GM12878 (cell line): ENCODE results near the gene LMAN2. TPM values are rescaled to one million over a fixed set of nuclear protein-coding genes. Genes with fewer than 3 reads are reported as not detected.

Source experiments
- CUX1 ChIP-seq: IDR thresholded peaks from 2 replicates; pipeline ENCODE4 v1.6.1; 2012; ENCODE audit warnings: improper control_type of control experiment, low read depth, low read length; ENCODE audit not compliant: insufficient replicate concordance
- EGR1 ChIP-seq, 2 experiments: IDR thresholded peaks; 1 replicate in 1 of 2; 2 replicates in 1 of 2; pipeline ENCODE4 v1.6.1; 2011 to 2012; ENCODE audit warnings: low read depth in 2 of 2, low read length in 2 of 2, borderline replicate concordance in 1 of 2, mild to moderate bottlenecking in 1 of 2, moderate library complexity in 1 of 2
- ESRRA ChIP-seq: IDR thresholded peaks from 2 replicates; pipeline ENCODE4 v1.6.1; 2012; ENCODE audit warnings: mild to moderate bottlenecking, low read length, improper control_type of control experiment
- GATAD2B ChIP-seq: fragments of 450-650 bp; conservative IDR thresholded peaks from 2 replicates; pipeline ENCODE4 v1.6.1; 2017; ENCODE audit warnings: low read depth, mild to moderate bottlenecking, moderate library complexity
- MAX ChIP-seq: IDR thresholded peaks from 2 replicates; pipeline ENCODE4 v1.6.1; 2012; ENCODE audit warnings: low read depth, low read length, improper control_type of control experiment
- MEF2A ChIP-seq: IDR thresholded peaks from 2 replicates; pipeline ENCODE4 v1.6.1; 2011; ENCODE audit warnings: low read depth, mild to moderate bottlenecking, low read length, moderate library complexity; ENCODE audit not compliant: insufficient read depth
- RAD21 ChIP-seq: IDR thresholded peaks from 2 replicates; pipeline ENCODE4 v1.6.1; 2011; ENCODE audit warnings: mild to moderate bottlenecking, low read depth, low read length, moderate library complexity; ENCODE audit not compliant: insufficient read depth
- RBBP5 ChIP-seq: fragments of 200-600 bp; sonication (generic); conservative IDR thresholded peaks from 2 replicates; pipeline ENCODE4 v1.6.1; 2016
- SMC3 ChIP-seq: IDR thresholded peaks from 2 replicates; pipeline ENCODE4 v1.6.1; 2011; ENCODE audit warnings: low read length, improper control_type of control experiment, borderline replicate concordance
- SP1 ChIP-seq: IDR thresholded peaks from one replicate; pipeline ENCODE4 v1.6.1; 2011; ENCODE audit warnings: low read depth, low read length
- YY1 ChIP-seq: IDR thresholded peaks from 2 replicates; pipeline ENCODE4 v1.6.1; 2011; ENCODE audit warnings: low read depth, mild to moderate bottlenecking, low read length
- ZNF384 ChIP-seq: IDR thresholded peaks from 2 replicates; pipeline ENCODE4 v1.6.1; 2012; ENCODE audit warnings: low read depth, mild to moderate bottlenecking, low read length, improper control_type of control experiment, borderline replicate concordance
- polyA plus RNA-seq, 11 experiments: library from polyadenylated mRNA; depleted of rRNA in 4 of 11; unstranded in 6 of 11; stranded (reverse) in 5 of 11; fragments of >200 nt; fragmentation: Nextera tagmentation in 4 of 11; fragmentation: Illumina TruSeq in 1 of 11; extraction: Ambion mirVana in 4 of 11; extraction: Trizol in 1 of 11; gene quantifications; 1 replicate in 1 of 11; 2 replicates in 10 of 11; pipeline versions ENCODE4 v1.2.1 to v1.2.3, GENCODE V29; 2011 to 2016; ENCODE audit warnings: inconsistent platforms in 2 of 11, missing spikeins in 2 of 11, low read depth in 1 of 11
- total RNA-seq, 4 experiments: library from RNA; depleted of rRNA in 3 of 4; stranded (reverse); fragments of >200 nt in 3 of 4; fragmentation: Illumina TruSeq in 1 of 4; extraction: Trizol in 1 of 4; gene quantifications; 2 replicates each; pipeline versions ENCODE4 v1.2.1 to v1.2.3, GENCODE V29; 2013 to 2021
- TF ChIP-seq, protein P1 (sequence below), 3 experiments: IDR thresholded peaks in 2 of 3; conservative IDR thresholded peaks in 1 of 3; 2 replicates each; pipeline ENCODE4 v1.5.1; 2011; ENCODE audit warnings: low read depth in 3 of 3, low read length in 3 of 3, mild to moderate bottlenecking in 3 of 3, control low read depth in 2 of 3, moderate library complexity in 2 of 3, inconsistent platforms in 1 of 3, mixed read lengths in 1 of 3; ENCODE audit not compliant: control insufficient read depth in 2 of 3, insufficient read depth in 1 of 3; ENCODE audit errors: extremely low read depth in 1 of 3
- TF ChIP-seq, protein P2 (sequence below): IDR thresholded peaks from 2 replicates; pipeline ENCODE4 v1.6.1; 2011; ENCODE audit warnings: mild to moderate bottlenecking, low read depth, low read length, moderate library complexity; ENCODE audit not compliant: insufficient replicate concordance
- TF ChIP-seq, protein P3 (sequence below): IDR thresholded peaks from 2 replicates; pipeline ENCODE4 v1.6.1; 2012; ENCODE audit warnings: mild to moderate bottlenecking, low read depth, low read length

The LMAN2 gene
- total and polyA plus RNA-seq, 10 of the 15 experiments (the other 5 are each of a cell fraction or from before 2014, with no cell fraction given), result 2.4 to 264 (median 147) TPM

DNA sequence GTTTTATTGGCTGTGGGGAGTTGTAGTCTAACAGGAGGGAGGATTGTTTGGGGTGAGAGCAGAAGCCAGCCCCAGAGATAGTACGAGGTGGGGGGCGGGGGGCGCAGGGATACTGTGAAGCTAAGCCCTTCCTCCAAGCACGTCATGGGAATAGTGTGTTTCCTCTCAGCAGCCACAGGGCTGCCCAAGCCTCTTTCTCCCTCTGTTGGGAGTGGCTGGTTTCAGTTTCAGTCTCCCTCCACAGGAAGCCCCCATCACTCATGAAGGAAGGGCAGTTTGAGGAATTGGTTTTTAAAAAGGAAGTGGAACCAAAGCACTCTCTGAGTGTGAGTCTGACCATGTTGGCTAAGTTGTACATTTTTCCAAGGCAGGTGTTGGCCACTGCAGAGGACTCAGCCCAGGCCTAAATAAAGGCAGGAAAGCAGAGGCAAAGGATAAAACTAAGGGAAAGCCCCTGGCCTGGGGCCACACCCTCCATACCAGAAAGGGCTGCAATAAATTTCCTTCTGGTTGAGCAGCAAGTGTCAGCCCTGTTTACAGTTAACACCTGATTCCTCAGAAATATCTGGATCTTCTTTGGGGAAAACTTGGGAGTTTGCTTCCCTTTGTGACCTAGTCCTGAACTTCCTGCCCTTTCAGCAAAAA is 51.1 kb downstream of the LMAN2 start (continued):
- TF ChIP-seq, protein P1, sequence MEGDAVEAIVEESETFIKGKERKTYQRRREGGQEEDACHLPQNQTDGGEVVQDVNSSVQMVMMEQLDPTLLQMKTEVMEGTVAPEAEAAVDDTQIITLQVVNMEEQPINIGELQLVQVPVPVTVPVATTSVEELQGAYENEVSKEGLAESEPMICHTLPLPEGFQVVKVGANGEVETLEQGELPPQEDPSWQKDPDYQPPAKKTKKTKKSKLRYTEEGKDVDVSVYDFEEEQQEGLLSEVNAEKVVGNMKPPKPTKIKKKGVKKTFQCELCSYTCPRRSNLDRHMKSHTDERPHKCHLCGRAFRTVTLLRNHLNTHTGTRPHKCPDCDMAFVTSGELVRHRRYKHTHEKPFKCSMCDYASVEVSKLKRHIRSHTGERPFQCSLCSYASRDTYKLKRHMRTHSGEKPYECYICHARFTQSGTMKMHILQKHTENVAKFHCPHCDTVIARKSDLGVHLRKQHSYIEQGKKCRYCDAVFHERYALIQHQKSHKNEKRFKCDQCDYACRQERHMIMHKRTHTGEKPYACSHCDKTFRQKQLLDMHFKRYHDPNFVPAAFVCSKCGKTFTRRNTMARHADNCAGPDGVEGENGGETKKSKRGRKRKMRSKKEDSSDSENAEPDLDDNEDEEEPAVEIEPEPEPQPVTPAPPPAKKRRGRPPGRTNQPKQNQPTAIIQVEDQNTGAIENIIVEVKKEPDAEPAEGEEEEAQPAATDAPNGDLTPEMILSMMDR (IDR thresholded peaks at IDR 0.05 in 2 of 3, conservative IDR thresholded peaks at IDR 0.05 in 1 of 3; ENCODE audit: control insufficient read depth in 2 of 3, extremely low read depth in 1 of 3, insufficient read depth in 1 of 3, low read depth in 3 of 3, low read length in 3 of 3), result peak in 1 of 3 experiments; percentile 6; a peak in 1 of 6 replicates
- TF ChIP-seq SMC3 (no peak), MEF2A (no peak), RBBP5 (no peak), ZNF384 (no peak), GATAD2B (peak; percentile 75), EGR1 (IDR thresholded peaks at IDR 0.05; ENCODE audit: borderline replicate concordance in 1 of 2, low read depth in 2 of 2, low read length in 2 of 2) (0 out of 3 replicates have a peak, but pooled peaks of 1 of the 2 experiments have one; percentile 16), SP1 (peak; percentile 33), YY1 (0 out of 2 replicates have a peak, but pooled peaks have one; percentile 6), CUX1 (no peak), RAD21 (no peak), MAX (no peak), ESRRA (no peak)
- TF ChIP-seq, protein P2, sequence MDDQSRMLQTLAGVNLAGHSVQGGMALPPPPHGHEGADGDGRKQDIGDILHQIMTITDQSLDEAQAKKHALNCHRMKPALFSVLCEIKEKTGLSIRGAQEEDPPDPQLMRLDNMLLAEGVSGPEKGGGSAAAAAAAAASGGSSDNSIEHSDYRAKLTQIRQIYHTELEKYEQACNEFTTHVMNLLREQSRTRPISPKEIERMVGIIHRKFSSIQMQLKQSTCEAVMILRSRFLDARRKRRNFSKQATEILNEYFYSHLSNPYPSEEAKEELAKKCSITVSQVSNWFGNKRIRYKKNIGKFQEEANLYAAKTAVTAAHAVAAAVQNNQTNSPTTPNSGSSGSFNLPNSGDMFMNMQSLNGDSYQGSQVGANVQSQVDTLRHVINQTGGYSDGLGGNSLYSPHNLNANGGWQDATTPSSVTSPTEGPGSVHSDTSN, result peak; percentile 77
- TF ChIP-seq, protein P3, sequence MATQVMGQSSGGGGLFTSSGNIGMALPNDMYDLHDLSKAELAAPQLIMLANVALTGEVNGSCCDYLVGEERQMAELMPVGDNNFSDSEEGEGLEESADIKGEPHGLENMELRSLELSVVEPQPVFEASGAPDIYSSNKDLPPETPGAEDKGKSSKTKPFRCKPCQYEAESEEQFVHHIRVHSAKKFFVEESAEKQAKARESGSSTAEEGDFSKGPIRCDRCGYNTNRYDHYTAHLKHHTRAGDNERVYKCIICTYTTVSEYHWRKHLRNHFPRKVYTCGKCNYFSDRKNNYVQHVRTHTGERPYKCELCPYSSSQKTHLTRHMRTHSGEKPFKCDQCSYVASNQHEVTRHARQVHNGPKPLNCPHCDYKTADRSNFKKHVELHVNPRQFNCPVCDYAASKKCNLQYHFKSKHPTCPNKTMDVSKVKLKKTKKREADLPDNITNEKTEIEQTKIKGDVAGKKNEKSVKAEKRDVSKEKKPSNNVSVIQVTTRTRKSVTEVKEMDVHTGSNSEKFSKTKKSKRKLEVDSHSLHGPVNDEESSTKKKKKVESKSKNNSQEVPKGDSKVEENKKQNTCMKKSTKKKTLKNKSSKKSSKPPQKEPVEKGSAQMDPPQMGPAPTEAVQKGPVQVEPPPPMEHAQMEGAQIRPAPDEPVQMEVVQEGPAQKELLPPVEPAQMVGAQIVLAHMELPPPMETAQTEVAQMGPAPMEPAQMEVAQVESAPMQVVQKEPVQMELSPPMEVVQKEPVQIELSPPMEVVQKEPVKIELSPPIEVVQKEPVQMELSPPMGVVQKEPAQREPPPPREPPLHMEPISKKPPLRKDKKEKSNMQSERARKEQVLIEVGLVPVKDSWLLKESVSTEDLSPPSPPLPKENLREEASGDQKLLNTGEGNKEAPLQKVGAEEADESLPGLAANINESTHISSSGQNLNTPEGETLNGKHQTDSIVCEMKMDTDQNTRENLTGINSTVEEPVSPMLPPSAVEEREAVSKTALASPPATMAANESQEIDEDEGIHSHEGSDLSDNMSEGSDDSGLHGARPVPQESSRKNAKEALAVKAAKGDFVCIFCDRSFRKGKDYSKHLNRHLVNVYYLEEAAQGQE, result no peak
